DND-41 (cell line): ENCODE measurements around the gene DNAH14.

Experiments used
- EZH2 ChIP-seq: IDR thresholded peaks from 3 replicates; pipeline ENCODE4 v1.6.1; 2012; ENCODE audit warnings: borderline replicate concordance, low read depth, mild to moderate bottlenecking, moderate library complexity, low read length, inconsistent platforms; ENCODE audit not compliant: severe bottlenecking
- TF ChIP-seq, protein P1 (sequence below): IDR thresholded peaks from 2 replicates; pipeline ENCODE4 v1.5.1; 2012; ENCODE audit warnings: borderline replicate concordance, low read length, moderate library complexity, mild to moderate bottlenecking; ENCODE audit not compliant: poor library complexity, severe bottlenecking; ENCODE audit errors: extremely low read depth

DNA sequence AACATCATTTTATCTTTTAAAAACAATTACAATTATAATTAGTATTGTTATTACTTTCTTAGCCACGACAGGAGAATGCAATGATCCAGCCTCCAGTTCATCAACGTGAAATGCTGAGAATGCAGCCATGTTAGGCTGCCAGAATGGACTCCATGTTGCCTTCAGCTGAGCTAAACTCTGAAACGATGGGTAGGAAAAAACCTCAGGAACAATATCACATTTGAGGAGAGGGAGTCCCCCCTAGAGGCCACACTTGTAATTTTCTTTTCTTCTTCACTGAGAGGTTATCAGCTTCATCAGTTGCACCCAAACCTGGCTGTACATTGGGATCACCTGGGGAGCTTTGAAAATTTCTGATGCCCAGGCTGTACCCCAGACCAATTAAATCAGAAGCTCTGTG, 34.6 kb upstream of the DNAH14 start:
- TF ChIP-seq, protein P1, sequence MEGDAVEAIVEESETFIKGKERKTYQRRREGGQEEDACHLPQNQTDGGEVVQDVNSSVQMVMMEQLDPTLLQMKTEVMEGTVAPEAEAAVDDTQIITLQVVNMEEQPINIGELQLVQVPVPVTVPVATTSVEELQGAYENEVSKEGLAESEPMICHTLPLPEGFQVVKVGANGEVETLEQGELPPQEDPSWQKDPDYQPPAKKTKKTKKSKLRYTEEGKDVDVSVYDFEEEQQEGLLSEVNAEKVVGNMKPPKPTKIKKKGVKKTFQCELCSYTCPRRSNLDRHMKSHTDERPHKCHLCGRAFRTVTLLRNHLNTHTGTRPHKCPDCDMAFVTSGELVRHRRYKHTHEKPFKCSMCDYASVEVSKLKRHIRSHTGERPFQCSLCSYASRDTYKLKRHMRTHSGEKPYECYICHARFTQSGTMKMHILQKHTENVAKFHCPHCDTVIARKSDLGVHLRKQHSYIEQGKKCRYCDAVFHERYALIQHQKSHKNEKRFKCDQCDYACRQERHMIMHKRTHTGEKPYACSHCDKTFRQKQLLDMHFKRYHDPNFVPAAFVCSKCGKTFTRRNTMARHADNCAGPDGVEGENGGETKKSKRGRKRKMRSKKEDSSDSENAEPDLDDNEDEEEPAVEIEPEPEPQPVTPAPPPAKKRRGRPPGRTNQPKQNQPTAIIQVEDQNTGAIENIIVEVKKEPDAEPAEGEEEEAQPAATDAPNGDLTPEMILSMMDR = peak; percentile 39
- no peak for TF ChIP-seq EZH2
